K562 (cell line): ENCODE results near the gene DMAC1. TPM values are rescaled to one million over a fixed set of nuclear protein-coding genes. Genes with fewer than 3 reads are reported as not detected.

Source experiments
- ATAC-seq: fragments of 200-7000 bp; cut with Tn5 transposase; 3 replicates; pipeline ENCODE4 v1.9.1; 2020; ENCODE audit warnings: moderate library complexity
- BruUV-seq: library from RNA; stranded (reverse); fragments of 400-500 nt; replicated peaks from 2 replicates; lab custom pipeline; 2021; lab: Mats Ljungman, UMichigan
- CTCF ChIA-PET: fragments of 300-600 bp; formaldehyde crosslinking; extraction: SDS; loops from one replicate; lab custom pipeline; 2021; ENCODE audit warnings: low intra/inter-chr PET ratio; lab: Yijun Ruan, JAX
- POLR2A ChIA-PET: fragments of 300-600, 350-650 bp; sonication (Branson Sonifier 250); formaldehyde crosslinking; extraction: SDS; loops from one replicate; lab custom pipeline; 2021; ENCODE audit warnings: antibody characterized with exemption, inconsistent platforms; lab: Yijun Ruan, JAX
- DNase-seq, 4 experiments: peaks; one replicate each; pipeline versions ENCODE4 v3.0.0 to v3.0.0-alpha.2; 2011 to 2018; ENCODE audit warnings: low spot score in 3 of 4, mixed read lengths in 3 of 4; ENCODE audit errors: extremely low read depth in 1 of 4
- FAIRE-seq: peaks from 2 replicates; lab custom pipeline; 2011; peaks lifted over from hg19 to GRCh38; lab: Jason Lieb, UNC
- H2AFZ ChIP-seq: 2 replicates; pipeline ENCODE4 v1.6.0; 2011; ENCODE audit warnings: low read depth, low read length, control low read depth, inconsistent platforms
- H3K27ac ChIP-seq: fragments of 200-600 bp; 3 replicates; pipeline ENCODE4 v1.8.0; 2011; ENCODE audit warnings: low read depth, mild to moderate bottlenecking, control low read depth, inconsistent platforms, low read length, moderate library complexity, mixed read lengths; ENCODE audit errors: extremely low read depth
- H3K27me3 ChIP-seq, 2 experiments: fragments of 300-600 bp in 1 of 2; 2 replicates in 1 of 2; 3 replicates in 1 of 2; pipeline versions ENCODE4 v1.6.0 to v1.8.0; 2011; ENCODE audit warnings: inconsistent platforms in 2 of 2, low read length in 2 of 2, mild to moderate bottlenecking in 1 of 2, mixed read lengths in 1 of 2, moderate library complexity in 1 of 2; ENCODE audit not compliant: control insufficient read depth in 2 of 2, insufficient read depth in 2 of 2
- H3K36me3 ChIP-seq: fragments of 300-600 bp; 3 replicates; pipeline ENCODE4 v1.8.0; 2011; ENCODE audit warnings: mild to moderate bottlenecking, low read length, inconsistent platforms; ENCODE audit not compliant: control insufficient read depth, insufficient read depth
- H3K4me1 ChIP-seq, 2 experiments: fragments of 200-600 bp in 1 of 2; replicated peaks in 1 of 2; 2 replicates in 1 of 2; 3 replicates in 1 of 2; pipeline versions ENCODE4 v1.5.1 to v1.8.0; 2011; ENCODE audit warnings: inconsistent platforms in 2 of 2, low read length in 2 of 2, mild to moderate bottlenecking in 1 of 2, mixed read lengths in 1 of 2, moderate library complexity in 1 of 2; ENCODE audit not compliant: control insufficient read depth in 2 of 2, insufficient read depth in 2 of 2
- H3K4me2 ChIP-seq: 2 replicates; pipeline ENCODE4 v1.6.1; 2011; ENCODE audit warnings: low read length, control low read depth, inconsistent platforms, mixed read lengths; ENCODE audit not compliant: insufficient read depth
- H3K4me3 ChIP-seq: fragments of 200-600 bp; sonication (generic), shearing (Covaris generic); 2 replicates; pipeline ENCODE4 v1.5.1; 2016; ENCODE audit warnings: control low read depth, inconsistent platforms
- H3K79me2 ChIP-seq: fragments of 200-600 bp; 3 replicates; pipeline ENCODE4 v1.8.0; 2011; ENCODE audit warnings: low read length, inconsistent platforms; ENCODE audit not compliant: control insufficient read depth, insufficient read depth
- H3K9ac ChIP-seq, 2 experiments: 2 replicates each; pipeline versions ENCODE4 v1.6.0 to v1.6.1; 2011; ENCODE audit warnings: low read depth in 2 of 2, low read length in 2 of 2, control low read depth in 1 of 2, inconsistent platforms in 1 of 2, mild to moderate bottlenecking in 1 of 2, mixed read lengths in 1 of 2; ENCODE audit not compliant: insufficient read depth in 1 of 2
- H3K9me1 ChIP-seq: one replicate; pipeline ENCODE4 v1.6.0; 2011; ENCODE audit warnings: inconsistent platforms, mild to moderate bottlenecking, low read length, moderate library complexity; ENCODE audit not compliant: control insufficient read depth, insufficient read depth
- H3K9me3 ChIP-seq: replicated peaks from 2 replicates; pipeline ENCODE4 v1.5.1; 2011; ENCODE audit warnings: low read depth, low read length, inconsistent platforms; ENCODE audit not compliant: control insufficient read depth, insufficient read depth
- H4K20me1 ChIP-seq: replicated peaks from 2 replicates; pipeline ENCODE4 v1.6.1; 2011; ENCODE audit warnings: low read length, inconsistent platforms, mixed read lengths; ENCODE audit not compliant: control insufficient read depth, insufficient read depth
- ARID1B ChIP-seq: fragments of 450-650 bp; IDR thresholded peaks from 2 replicates; pipeline ENCODE4 v1.6.1; 2016; ENCODE audit warnings: antibody characterized with exemption, mild to moderate bottlenecking, inconsistent platforms
- PURB ChIP-seq: sonication (generic); formaldehyde crosslinking; IDR thresholded peaks from 2 replicates; pipeline ENCODE4 v1.9.0; 2021; ENCODE audit warnings: low read depth, mild to moderate bottlenecking, missing genetic modification reagents
- RAD21 ChIP-seq, 2 experiments: fragments of 250-450 bp in 1 of 2; fragments of 450-650 bp in 1 of 2; sonication (Bioruptor Pico) in 1 of 2; formaldehyde crosslinking in 1 of 2; IDR thresholded peaks in 1 of 2; conservative IDR thresholded peaks in 1 of 2; 2 replicates each; pipeline versions ENCODE4 v1.4.0 to v1.8.0; 2020 to 2022; ENCODE audit warnings: mild to moderate bottlenecking in 2 of 2, moderate library complexity in 1 of 2
- RFX5 ChIP-seq: IDR thresholded peaks from 2 replicates; pipeline ENCODE4 v1.6.1; 2011; ENCODE audit warnings: low read depth, mild to moderate bottlenecking, improper control_type of control experiment, low read length
- WGBS: fragments of 100-300 bp; shearing (Covaris generic); methylation state at CpG from one replicate; pipeline ENCODE4 v1.1.6; 2016; ENCODE audit warnings: low coverage, mixed read lengths; ENCODE audit not compliant: insufficient coverage; ENCODE audit errors: missing lambda C conversion rate; 5-methylcytosine and 5-hydroxymethylcytosine counted together
- in situ Hi-C: fragments of 300-500 bp; cut with MboI; formaldehyde crosslinking; loops from 4 replicates; pipeline ENCODE4 v1.15.0; 2018; ENCODE audit warnings: inconsistent platforms, mixed read lengths
- intact Hi-C: fragments of 100-400 bp; cut with micrococcal nuclease; formaldehyde crosslinking; loops from 2 replicates; pipeline ENCODE4 v1.14.2; 2022
- polyA plus RNA-seq, 8 experiments: library from polyadenylated mRNA; depleted of rRNA in 4 of 8; stranded (reverse) in 5 of 8; unstranded in 3 of 8; fragments of >200 nt; fragmentation: Nextera tagmentation in 2 of 8; fragmentation: Illumina TruSeq in 1 of 8; extraction: Ambion mirVana in 2 of 8; extraction: Trizol in 1 of 8; gene quantifications; 2 replicates each; pipeline versions ENCODE4 v1.2.1 to v1.2.3, GENCODE V29; 2011 to 2014; ENCODE audit warnings: inconsistent platforms in 1 of 8, missing spikeins in 1 of 8
- total RNA-seq, 7 experiments: library from RNA; depleted of rRNA in 6 of 7; stranded (reverse); fragments of >200 nt in 6 of 7; fragmentation: Illumina TruSeq in 2 of 7; extraction: Trizol in 2 of 7; gene quantifications; 2 replicates each; pipeline versions ENCODE4 v1.2.1 to v1.2.3, GENCODE V29; 2011 to 2021; ENCODE audit warnings: low replicate concordance in 1 of 7

Gene DMAC1
- total and polyA plus RNA-seq, 9 of the 15 experiments (the other 6 are each of a cell fraction or from before 2014, with no cell fraction given) = 15.9 to 94.4 (median 38.4) TPM

GRCh38 chr9:7844242-7844641 lies 44.7 kb upstream of the DMAC1 start:
- no peaks in the 10 kb centered on the region for H3K4me1 ChIP-seq
- H3K9me3 ChIP-seq = no peaks in the 10 kb centered on the region
- H3K36me3 ChIP-seq = no peaks in the 10 kb centered on the region
- H4K20me1 ChIP-seq = no peaks in the 10 kb centered on the region
- in situ Hi-C loops = no loop called here
- no peaks in the 10 kb centered on the region for H3K9me1 ChIP-seq
- WGBS = 0% methylated on average over 3 of the region's 3 CpGs
- TF ChIP-seq ARID1B (no peak), RAD21 (CRISPR knock-in tag; conservative IDR thresholded peaks at IDR 0.05 in 1 of 2, IDR thresholded peaks at IDR 0.05 in 1 of 2) (peak in 1 of 2 experiments; percentile 37; a peak in 3 of 4 replicates)
- TF ChIP-seq, all 486 proteins: peak for 1
- ChIA-PET POLR2A (no interaction called here), CTCF (no interaction called here)
- FAIRE-seq (no peak), ATAC-seq (no peak), DNase-seq (peak in 1 of 4 experiments; percentile 4)
- no peak overlapping the region for H3K4me3 ChIP-seq
- no peaks in the 10 kb centered on the region for H3K27me3 ChIP-seq
- BruUV-seq = no TSS peak
- intact Hi-C loops = no loop called here
- H2AFZ ChIP-seq = no peak overlapping the region
- no peak overlapping the region for H3K4me2 ChIP-seq
- H3K27ac ChIP-seq = no peak overlapping the region
- H3K79me2 ChIP-seq = no peaks in the 10 kb centered on the region
- H3K9ac ChIP-seq = no peak overlapping the region

- Histone ChIP-seq H3K36me3 (no peaks in the 10 kb centered on the region), H2AFZ (no peak overlapping the region), H3K27me3 (no peaks in the 10 kb centered on the region), H3K27ac (no peak overlapping the region), H3K4me1 (no peaks in the 10 kb centered on the region), H3K9me3 (no peaks in the 10 kb centered on the region), H3K9ac (no peak overlapping the region), H4K20me1 (no peaks in the 10 kb centered on the region), H3K4me2 (no peak overlapping the region), H3K4me3 (no peak overlapping the region), H3K79me2 (no peaks in the 10 kb centered on the region), H3K9me1 (no peaks in the 10 kb centered on the region)
- CTCF ChIA-PET = no interaction called here
- WGBS = 0% methylated on average over 1 of the region's 1 CpG
- in situ Hi-C loops (no loop called here), intact Hi-C loops (no loop called here)
- TF ChIP-seq RFX5 (no peak), PURB (CRISPR knock-in tag) (no peak)
- ATAC-seq = no peak
- FAIRE-seq = no peak
- POLR2A ChIA-PET = no interaction called here
- no peak for DNase-seq
- BruUV-seq = no TSS peak
Observed at GRCh38 chr9:7841831-7842230, 42.3 kb upstream of the DMAC1 start.
